ENCODE data around the gene VAMP2. TPM values are rescaled to one million over a fixed set of nuclear protein-coding genes. Genes with fewer than 3 reads are reported as not detected.

The VAMP2 gene
- polyA plus RNA-seq, 1 donor from 2014 or later, result 98.3 TPM

DNA sequence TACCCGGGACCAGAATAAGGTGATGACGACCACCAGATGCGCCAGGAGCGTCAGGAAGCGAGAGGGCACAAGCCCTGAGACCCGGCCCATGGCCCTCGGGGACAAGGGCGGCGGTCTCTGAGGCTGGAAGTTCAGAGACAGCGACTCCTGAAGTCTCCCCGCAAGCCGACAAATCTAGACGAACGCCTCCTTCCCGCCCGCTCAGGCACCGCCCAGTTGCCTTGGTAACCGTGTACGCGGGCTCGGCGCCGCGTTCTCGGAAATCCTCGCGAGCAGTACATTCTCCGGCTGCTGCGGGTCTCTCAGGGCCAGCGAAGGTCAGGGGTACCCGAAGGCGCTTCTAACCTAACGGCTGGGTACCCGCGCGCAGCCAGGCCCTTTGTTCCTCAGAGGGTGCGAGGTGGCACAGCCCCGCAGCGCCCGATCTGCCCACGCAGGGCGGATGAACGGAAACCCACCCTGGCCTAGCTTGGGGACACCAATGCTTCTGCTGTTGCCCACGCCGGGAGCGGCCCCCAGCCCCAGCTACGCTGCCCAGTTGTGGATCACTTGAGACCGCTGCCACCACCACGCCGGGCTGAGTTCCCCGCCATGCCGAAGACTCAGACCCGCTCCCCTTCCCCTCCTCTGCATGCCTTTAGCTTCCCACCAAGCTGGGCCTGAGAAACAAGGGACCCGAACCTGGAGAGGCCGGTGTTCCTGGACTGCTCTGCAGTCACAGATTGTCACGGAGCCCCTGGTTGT, 13.6 kb upstream of the VAMP2 start, which contains the start of gene TMEM107:
TMEM107 (minus strand) TSS at position 184 of the 744 bp plus-strand sequence; CDS start at position 90, 94 bp downstream.
- no peaks in the 10 kb centered on the region for H3K79me2 ChIP-seq (replicated peaks; ENCODE audit: insufficient read depth, low read length)
- TF ChIP-seq, protein P1, sequence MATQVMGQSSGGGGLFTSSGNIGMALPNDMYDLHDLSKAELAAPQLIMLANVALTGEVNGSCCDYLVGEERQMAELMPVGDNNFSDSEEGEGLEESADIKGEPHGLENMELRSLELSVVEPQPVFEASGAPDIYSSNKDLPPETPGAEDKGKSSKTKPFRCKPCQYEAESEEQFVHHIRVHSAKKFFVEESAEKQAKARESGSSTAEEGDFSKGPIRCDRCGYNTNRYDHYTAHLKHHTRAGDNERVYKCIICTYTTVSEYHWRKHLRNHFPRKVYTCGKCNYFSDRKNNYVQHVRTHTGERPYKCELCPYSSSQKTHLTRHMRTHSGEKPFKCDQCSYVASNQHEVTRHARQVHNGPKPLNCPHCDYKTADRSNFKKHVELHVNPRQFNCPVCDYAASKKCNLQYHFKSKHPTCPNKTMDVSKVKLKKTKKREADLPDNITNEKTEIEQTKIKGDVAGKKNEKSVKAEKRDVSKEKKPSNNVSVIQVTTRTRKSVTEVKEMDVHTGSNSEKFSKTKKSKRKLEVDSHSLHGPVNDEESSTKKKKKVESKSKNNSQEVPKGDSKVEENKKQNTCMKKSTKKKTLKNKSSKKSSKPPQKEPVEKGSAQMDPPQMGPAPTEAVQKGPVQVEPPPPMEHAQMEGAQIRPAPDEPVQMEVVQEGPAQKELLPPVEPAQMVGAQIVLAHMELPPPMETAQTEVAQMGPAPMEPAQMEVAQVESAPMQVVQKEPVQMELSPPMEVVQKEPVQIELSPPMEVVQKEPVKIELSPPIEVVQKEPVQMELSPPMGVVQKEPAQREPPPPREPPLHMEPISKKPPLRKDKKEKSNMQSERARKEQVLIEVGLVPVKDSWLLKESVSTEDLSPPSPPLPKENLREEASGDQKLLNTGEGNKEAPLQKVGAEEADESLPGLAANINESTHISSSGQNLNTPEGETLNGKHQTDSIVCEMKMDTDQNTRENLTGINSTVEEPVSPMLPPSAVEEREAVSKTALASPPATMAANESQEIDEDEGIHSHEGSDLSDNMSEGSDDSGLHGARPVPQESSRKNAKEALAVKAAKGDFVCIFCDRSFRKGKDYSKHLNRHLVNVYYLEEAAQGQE (IDR thresholded peaks at IDR 0.05; ENCODE audit: borderline replicate concordance), result peak; percentile 49
- TF ChIP-seq TAF1 (IDR thresholded peaks at IDR 0.05; ENCODE audit: low read depth) (peak; percentile 42), POLR2AphosphoS5 (IDR thresholded peaks at IDR 0.05) (peak; percentile 77), RAD21 (conservative IDR thresholded peaks at IDR 0.05) (no peak), MXI1 (conservative IDR thresholded peaks at IDR 0.05; ENCODE audit: poor library complexity, severe bottlenecking) (peak; percentile 61), SMC3 (conservative IDR thresholded peaks at IDR 0.05; ENCODE audit: poor library complexity) (no peak), EP300 (conservative IDR thresholded peaks at IDR 0.05; ENCODE audit: poor library complexity, severe bottlenecking) (peak; percentile 35), EZH2 (IDR thresholded peaks at IDR 0.05; ENCODE audit: borderline replicate concordance, insufficient read depth, low read length, poor library complexity, severe bottlenecking) (no peak)
- TF ChIP-seq, protein P2, sequence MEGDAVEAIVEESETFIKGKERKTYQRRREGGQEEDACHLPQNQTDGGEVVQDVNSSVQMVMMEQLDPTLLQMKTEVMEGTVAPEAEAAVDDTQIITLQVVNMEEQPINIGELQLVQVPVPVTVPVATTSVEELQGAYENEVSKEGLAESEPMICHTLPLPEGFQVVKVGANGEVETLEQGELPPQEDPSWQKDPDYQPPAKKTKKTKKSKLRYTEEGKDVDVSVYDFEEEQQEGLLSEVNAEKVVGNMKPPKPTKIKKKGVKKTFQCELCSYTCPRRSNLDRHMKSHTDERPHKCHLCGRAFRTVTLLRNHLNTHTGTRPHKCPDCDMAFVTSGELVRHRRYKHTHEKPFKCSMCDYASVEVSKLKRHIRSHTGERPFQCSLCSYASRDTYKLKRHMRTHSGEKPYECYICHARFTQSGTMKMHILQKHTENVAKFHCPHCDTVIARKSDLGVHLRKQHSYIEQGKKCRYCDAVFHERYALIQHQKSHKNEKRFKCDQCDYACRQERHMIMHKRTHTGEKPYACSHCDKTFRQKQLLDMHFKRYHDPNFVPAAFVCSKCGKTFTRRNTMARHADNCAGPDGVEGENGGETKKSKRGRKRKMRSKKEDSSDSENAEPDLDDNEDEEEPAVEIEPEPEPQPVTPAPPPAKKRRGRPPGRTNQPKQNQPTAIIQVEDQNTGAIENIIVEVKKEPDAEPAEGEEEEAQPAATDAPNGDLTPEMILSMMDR (IDR thresholded peaks at IDR 0.05; ENCODE audit: poor library complexity, severe bottlenecking), result peak; percentile 44
- H2AFZ ChIP-seq (ENCODE audit: low read depth, low read length), result peak within 1 kb of the TSS; percentile 99
- peak within 1 kb of the TSS; percentile 81 for H3K4me3 ChIP-seq (ENCODE audit: low read length)
- H3K9ac ChIP-seq (ENCODE audit: low read length), result peak within 1 kb of the TSS; percentile 90
- peak within 1 kb of the TSS; percentile 87 for H3K4me2 ChIP-seq (ENCODE audit: low read length)
- H3K27ac ChIP-seq (ENCODE audit: low read length), result peak within 1 kb of the TSS; percentile 83
- no peaks in the 10 kb centered on the region for H3K27me3 ChIP-seq (ENCODE audit: insufficient read depth, low read depth, low read length)
- H3K9me3 ChIP-seq (ENCODE audit: low read length), result no peaks in the 10 kb centered on the region
- H3K9me2 ChIP-seq (ENCODE audit: insufficient read depth, low read length), result no peaks in the 10 kb centered on the region
- peaks cover 9% of the 10 kb centered on the region for H3F3A ChIP-seq (ENCODE audit: insufficient read depth, low read length, poor library complexity, severe bottlenecking)
- H4K20me1 ChIP-seq (ENCODE audit: insufficient read depth), result no peaks in the 10 kb centered on the region
- no peaks in the 10 kb centered on the region for H3K36me3 ChIP-seq (ENCODE audit: insufficient read depth, low read length)

DNA sequence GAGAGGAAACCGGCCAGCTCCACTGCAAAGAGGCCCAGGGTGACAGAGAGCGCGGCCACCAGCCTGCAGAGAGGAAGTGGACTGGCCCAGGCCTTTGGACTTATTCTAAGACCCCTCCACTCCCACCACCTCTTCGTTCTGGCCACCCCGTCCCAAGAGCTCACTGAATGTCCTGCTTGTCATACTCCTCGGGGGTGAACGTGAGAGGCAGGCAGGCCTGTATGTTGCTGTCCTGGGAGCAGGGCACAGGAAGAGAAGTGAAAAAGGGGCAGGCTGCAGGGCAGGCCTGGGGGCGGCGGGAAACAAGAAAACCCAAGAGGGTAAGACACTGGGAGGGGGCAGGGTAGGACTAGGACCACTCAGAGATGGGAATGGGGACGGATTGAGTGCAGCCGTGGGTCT, 13.0 kb upstream of the VAMP2 start:
- no peaks in the 10 kb centered on the region for H4K20me1 ChIP-seq (ENCODE audit: insufficient read depth)
- no peaks in the 10 kb centered on the region for H3K27me3 ChIP-seq (ENCODE audit: insufficient read depth, low read depth, low read length)
- H3K9ac ChIP-seq (ENCODE audit: low read length), result peak overlapping the region; percentile 90
- H3K4me2 ChIP-seq (ENCODE audit: low read length), result peak overlapping the region; percentile 87
- peak overlapping the region; percentile 81 for H3K4me3 ChIP-seq (ENCODE audit: low read length)
- no peaks in the 10 kb centered on the region for H3K9me2 ChIP-seq (ENCODE audit: insufficient read depth, low read length)
- H2AFZ ChIP-seq (ENCODE audit: low read depth, low read length), result peak overlapping the region; percentile 99
- H3F3A ChIP-seq (ENCODE audit: insufficient read depth, low read length, poor library complexity, severe bottlenecking), result peaks cover 9% of the 10 kb centered on the region
- H3K9me3 ChIP-seq (ENCODE audit: low read length), result no peaks in the 10 kb centered on the region
- TF ChIP-seq MXI1 (conservative IDR thresholded peaks at IDR 0.05; ENCODE audit: poor library complexity, severe bottlenecking) (no peak), SMC3 (conservative IDR thresholded peaks at IDR 0.05; ENCODE audit: poor library complexity) (no peak), TAF1 (IDR thresholded peaks at IDR 0.05; ENCODE audit: low read depth) (no peak), EZH2 (IDR thresholded peaks at IDR 0.05; ENCODE audit: borderline replicate concordance, insufficient read depth, low read length, poor library complexity, severe bottlenecking) (no peak), RAD21 (conservative IDR thresholded peaks at IDR 0.05) (no peak), EP300 (conservative IDR thresholded peaks at IDR 0.05; ENCODE audit: poor library complexity, severe bottlenecking) (no peak), POLR2AphosphoS5 (IDR thresholded peaks at IDR 0.05) (no peak)
- TF ChIP-seq, protein P1 (IDR thresholded peaks at IDR 0.05; ENCODE audit: borderline replicate concordance), result no peak
- TF ChIP-seq, protein P2 (IDR thresholded peaks at IDR 0.05; ENCODE audit: poor library complexity, severe bottlenecking), result no peak
- no peaks in the 10 kb centered on the region for H3K79me2 ChIP-seq (replicated peaks; ENCODE audit: insufficient read depth, low read length)
- H3K36me3 ChIP-seq (ENCODE audit: insufficient read depth, low read length), result no peaks in the 10 kb centered on the region
- H3K27ac ChIP-seq (ENCODE audit: low read length), result peak overlapping the region; percentile 83
